Lower lobe of right lung (tissue), 2 donors: ENCODE results near the gene BFSP2. TPM values are rescaled to one million over a fixed set of nuclear protein-coding genes. Genes with fewer than 3 reads are reported as not detected.

ENCODE experiments used
- ATAC-seq, 2 donors: fragments of 200-7000 bp; cut with Tn5 transposase; one replicate each; pipeline ENCODE4 v1.9.1; 2020 to 2022; ENCODE audit warnings: mild to moderate bottlenecking in 2 of 2, moderate library complexity in 2 of 2
- DNase-seq: peaks from one replicate; pipeline ENCODE4 v3.0.0-alpha.2; 2020
- H3K27ac ChIP-seq: fragments of 200-600 bp; one replicate; pipeline ENCODE4 v1.8.0; 2022
- H3K27me3 ChIP-seq: fragments of 200-600 bp; one replicate; pipeline ENCODE4 v1.8.0; 2022; ENCODE audit warnings: low read depth
- H3K36me3 ChIP-seq: fragments of 200-600 bp; one replicate; pipeline ENCODE4 v1.8.0; 2022; ENCODE audit warnings: mild to moderate bottlenecking
- H3K4me1 ChIP-seq: fragments of 200-600 bp; one replicate; pipeline ENCODE4 v1.8.0; 2022
- H3K4me3 ChIP-seq: fragments of 200-600 bp; one replicate; pipeline ENCODE4 v1.8.0; 2022; ENCODE audit warnings: mild to moderate bottlenecking
- H3K9me3 ChIP-seq: fragments of 200-600 bp; one replicate; pipeline ENCODE4 v1.8.0; 2022
- intact Hi-C: fragments of 100-400 bp; cut with DNase I; formaldehyde crosslinking; loops from one replicate; pipeline ENCODE4 v1.11.0; 2022
- total RNA-seq: library from RNA; stranded (reverse); fragmentation: NEBNext Ultra II Directional; extraction: Animal tissue kit (Norgen Biotek cat#: 25700); gene quantifications from one replicate; pipeline ENCODE4 v1.2.1, GENCODE V29; 2021
- TF ChIP-seq, protein P1 (sequence below): fragments of 200-600 bp; IDR thresholded peaks from one replicate; pipeline ENCODE4 v1.8.0; 2022; ENCODE audit warnings: antibody characterized with exemption, mild to moderate bottlenecking
- donor health status: DM: no; HTN: yes; CAD: no; lungs with severe emphysema.

Gene BFSP2
- total RNA-seq, 1 donor from 2014 or later: not detected

DNA sequence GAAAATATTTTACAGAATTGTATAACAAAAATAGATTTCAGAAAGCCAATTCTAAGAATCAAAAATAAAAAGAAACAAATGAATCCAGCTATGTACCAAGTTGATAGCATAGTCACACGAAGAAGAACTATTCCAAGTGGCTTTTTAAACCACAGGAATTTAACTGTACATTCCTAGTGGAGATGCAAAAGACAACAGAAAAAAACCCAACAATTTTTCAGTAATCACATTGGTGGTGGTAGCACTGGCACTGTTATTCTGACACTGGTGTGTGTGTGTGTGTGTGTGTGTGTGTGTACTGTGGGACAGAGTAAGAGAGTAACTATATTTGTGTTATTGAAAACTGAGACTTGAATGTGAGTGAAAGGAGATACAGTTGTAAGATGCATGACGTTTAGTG is 9.1 kb downstream of the BFSP2 start:
- no peak for ATAC-seq
- TF ChIP-seq, protein P1, sequence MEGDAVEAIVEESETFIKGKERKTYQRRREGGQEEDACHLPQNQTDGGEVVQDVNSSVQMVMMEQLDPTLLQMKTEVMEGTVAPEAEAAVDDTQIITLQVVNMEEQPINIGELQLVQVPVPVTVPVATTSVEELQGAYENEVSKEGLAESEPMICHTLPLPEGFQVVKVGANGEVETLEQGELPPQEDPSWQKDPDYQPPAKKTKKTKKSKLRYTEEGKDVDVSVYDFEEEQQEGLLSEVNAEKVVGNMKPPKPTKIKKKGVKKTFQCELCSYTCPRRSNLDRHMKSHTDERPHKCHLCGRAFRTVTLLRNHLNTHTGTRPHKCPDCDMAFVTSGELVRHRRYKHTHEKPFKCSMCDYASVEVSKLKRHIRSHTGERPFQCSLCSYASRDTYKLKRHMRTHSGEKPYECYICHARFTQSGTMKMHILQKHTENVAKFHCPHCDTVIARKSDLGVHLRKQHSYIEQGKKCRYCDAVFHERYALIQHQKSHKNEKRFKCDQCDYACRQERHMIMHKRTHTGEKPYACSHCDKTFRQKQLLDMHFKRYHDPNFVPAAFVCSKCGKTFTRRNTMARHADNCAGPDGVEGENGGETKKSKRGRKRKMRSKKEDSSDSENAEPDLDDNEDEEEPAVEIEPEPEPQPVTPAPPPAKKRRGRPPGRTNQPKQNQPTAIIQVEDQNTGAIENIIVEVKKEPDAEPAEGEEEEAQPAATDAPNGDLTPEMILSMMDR: no peak
- Histone ChIP-seq H3K4me3 (no peak overlapping the region), H3K27ac (no peak overlapping the region), H3K27me3 (no peaks in the 10 kb centered on the region), H3K4me1 (no peaks in the 10 kb centered on the region), H3K36me3 (no peaks in the 10 kb centered on the region), H3K9me3 (no peaks in the 10 kb centered on the region)
- no peak for DNase-seq
- intact Hi-C loops: no loop called here

- TF ChIP-seq, protein P1: no peak
- Histone ChIP-seq H3K27me3 (no peaks in the 10 kb centered on the region), H3K4me1 (no peaks in the 10 kb centered on the region), H3K27ac (no peak overlapping the region), H3K9me3 (no peaks in the 10 kb centered on the region), H3K4me3 (no peak overlapping the region), H3K36me3 (no peaks in the 10 kb centered on the region)
- ATAC-seq (no peak), DNase-seq (no peak)
- intact Hi-C loops: no loop called here
These were observed 10.5 kb downstream of the BFSP2 start for GRCh38 chr3:133410191-133410892.

DNA sequence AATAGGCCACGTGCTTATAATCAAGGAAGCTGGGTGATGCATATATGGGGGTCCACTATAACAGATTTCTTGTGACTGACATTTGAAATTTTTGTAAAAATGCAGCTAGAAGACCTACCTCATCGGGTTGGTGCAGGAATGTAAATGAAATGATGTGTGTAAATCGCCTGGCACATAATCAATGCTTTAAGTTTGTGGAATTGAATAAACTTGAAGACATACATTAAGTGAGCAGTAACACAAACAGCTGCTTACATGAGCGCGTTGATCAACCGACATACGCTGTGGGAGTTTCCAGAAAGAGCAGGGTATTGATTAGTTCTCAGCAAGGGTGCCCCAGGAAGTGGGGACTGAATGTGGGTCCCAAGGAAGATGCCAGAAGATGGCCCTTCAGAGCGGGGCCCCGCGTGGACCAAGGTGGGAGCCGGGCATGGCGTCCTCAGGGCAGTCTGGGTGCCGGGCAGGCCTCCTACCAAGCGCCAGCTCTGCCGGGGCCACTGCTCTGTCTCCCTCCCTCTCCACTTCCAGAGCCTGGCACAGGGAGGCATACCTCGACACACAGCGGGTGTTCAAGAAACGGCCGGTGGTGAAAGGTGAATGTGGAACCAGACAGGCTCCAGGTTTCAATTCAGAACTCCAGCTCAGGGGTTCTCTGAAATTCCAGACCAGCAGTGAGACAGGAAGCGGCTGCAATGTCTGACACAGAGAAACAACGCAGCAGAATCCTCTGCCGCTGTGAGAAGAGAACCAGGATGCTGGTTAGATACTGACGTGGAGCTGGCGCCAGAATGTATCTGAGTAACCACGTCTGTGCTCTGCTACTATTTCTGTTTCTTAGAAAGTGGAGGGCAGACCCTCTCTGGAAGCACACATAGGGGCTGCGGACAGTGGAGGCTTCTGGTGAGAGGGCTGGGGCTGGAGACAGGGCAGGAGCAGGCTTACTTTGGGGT is 12.6 kb downstream of the BFSP2 start:
- no peaks in the 10 kb centered on the region for H3K9me3 ChIP-seq
- H3K36me3 ChIP-seq: no peaks in the 10 kb centered on the region
- no peaks in the 10 kb centered on the region for H3K4me1 ChIP-seq
- no peak overlapping the region for H3K27ac ChIP-seq
- peak overlapping the region; percentile 11 for H3K4me3 ChIP-seq
- peak; percentile 12 to 21 for ATAC-seq
- DNase-seq: no peak
- TF ChIP-seq, protein P1: no peak
- intact Hi-C loops: no loop called here
- H3K27me3 ChIP-seq: no peaks in the 10 kb centered on the region

DNA sequence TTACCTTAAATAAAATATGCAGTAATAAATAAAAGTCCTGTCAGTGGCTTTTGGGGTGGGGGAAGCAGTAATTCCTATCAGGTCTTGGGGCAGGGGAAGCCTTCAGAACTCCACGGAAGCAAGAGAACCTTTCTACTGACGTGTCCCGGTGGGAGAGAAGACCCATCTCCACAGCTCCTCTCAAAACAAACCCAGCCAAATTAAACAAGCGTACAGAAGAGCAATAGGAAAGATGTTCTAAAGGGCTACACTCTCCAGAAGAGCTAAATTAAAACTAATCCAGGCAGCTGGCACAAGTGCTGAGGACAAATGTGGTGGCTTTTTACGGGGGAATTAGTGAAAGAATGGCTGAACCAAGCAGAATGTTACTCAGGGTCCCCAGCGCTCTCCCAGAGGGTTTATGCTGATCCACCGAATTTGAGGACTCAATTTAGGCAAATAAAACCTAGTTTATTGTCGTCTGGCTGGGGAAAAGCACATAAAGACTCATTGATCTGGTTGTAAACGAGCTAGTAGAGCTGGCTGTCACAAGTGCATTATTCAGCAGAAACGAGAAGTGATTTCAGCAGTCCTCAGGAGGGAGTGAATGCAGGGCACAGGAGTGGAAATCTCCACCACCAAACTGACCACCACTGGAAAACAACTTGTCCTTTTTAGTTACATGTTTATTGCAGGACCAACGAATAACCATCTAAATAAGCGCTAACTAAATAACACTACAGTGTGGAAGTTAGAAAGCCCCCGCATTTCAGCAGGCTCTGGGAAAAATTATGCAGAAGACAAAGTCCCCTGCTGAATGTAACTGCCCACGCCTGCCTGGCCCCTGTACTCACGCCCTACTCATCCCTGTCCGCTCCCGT is 13.5 kb downstream of the BFSP2 start:
- H3K4me1 ChIP-seq: no peaks in the 10 kb centered on the region
- H3K36me3 ChIP-seq: no peaks in the 10 kb centered on the region
- ATAC-seq: peak; percentile 26 to 48
- intact Hi-C loops: no loop called here
- no peak overlapping the region for H3K27ac ChIP-seq
- no peaks in the 10 kb centered on the region for H3K27me3 ChIP-seq
- no peak overlapping the region for H3K4me3 ChIP-seq
- TF ChIP-seq, protein P1: no peak
- DNase-seq: no peak
- no peaks in the 10 kb centered on the region for H3K9me3 ChIP-seq

GRCh38 chr3:133414021-133414392 is 14.2 kb downstream of the BFSP2 start:
- no peak for DNase-seq
- intact Hi-C loops: no loop called here
- Histone ChIP-seq H3K4me1 (no peaks in the 10 kb centered on the region), H3K27ac (no peak overlapping the region), H3K4me3 (no peak overlapping the region), H3K9me3 (no peaks in the 10 kb centered on the region), H3K27me3 (no peaks in the 10 kb centered on the region), H3K36me3 (no peaks in the 10 kb centered on the region)
- TF ChIP-seq, protein P1: no peak
- ATAC-seq: no peak
